Fibroblast of skin of left biceps (primary cell): Measurements from ENCODE around the gene KRT4.
A peak's percentile ranks its signal among the peaks of the same experiment; 100 is the strongest.
"Not testable (repeated sequence)": the region's sequence is repeated elsewhere in the genome, so short reads cannot be mapped to it uniquely, and the experiment has no call there.

Experiments
- DNase-seq, 2 experiments: peaks; one replicate each; pipeline ENCODE4 v3.0.0-alpha.2; 2013; ENCODE audit warnings: low read depth in 2 of 2

KRT4 gene

GRCh38 chr12:52807544-52808470 is 6.1 kb downstream of the KRT4 start:
- DNase-seq: no peak

GRCh38 chr12:52806821-52807543 is 6.9 kb downstream of the KRT4 start:
- no peak for DNase-seq

- no peak for DNase-seq
Measured at GRCh38 chr12:52806169-52806811, 7.6 kb downstream of the KRT4 start.

- DNase-seq: no peak
Measured at GRCh38 chr12:52805739-52806138, 8.2 kb downstream of the KRT4 start.

- no peak for DNase-seq
Measured at GRCh38 chr12:52805000-52805399, 8.9 kb downstream of the KRT4 start.

- DNase-seq: no peak
Measured at GRCh38 chr12:52802442-52802841, 11.5 kb downstream of the KRT4 start.

- no peak for DNase-seq
Measured at GRCh38 chr12:52801773-52802172, 12.1 kb downstream of the KRT4 start.

- no peak for DNase-seq
Measured at GRCh38 chr12:52800259-52800917, 13.5 kb downstream of the KRT4 start.

- DNase-seq: no peak
Measured at GRCh38 chr12:52799505-52800211, 14.3 kb downstream of the KRT4 start.

- DNase-seq: peak in 1 of 2 experiments; percentile 25
Measured at GRCh38 chr12:52798671-52799504, 15.0 kb downstream of the KRT4 start.

GRCh38 chr12:52798003-52798670 is 15.8 kb downstream of the KRT4 start:
- peak in 1 of 2 experiments; percentile 29 for DNase-seq

- DNase-seq: no peak
Measured at GRCh38 chr12:52797529-52797894, 16.4 kb downstream of the KRT4 start.

GRCh38 chr12:52796839-52797528 is 16.9 kb downstream of the KRT4 start:
- DNase-seq: no peak

- no peak for DNase-seq
Measured at GRCh38 chr12:52796429-52796794, 17.5 kb downstream of the KRT4 start.

- no peak for DNase-seq
Measured at GRCh38 chr12:52795694-52796428, 18.1 kb downstream of the KRT4 start, which contains the start of gene KRT3. Gene KRT3 (minus strand): TSS chr12:52796117. CDS start chr12:52796042, 75 bp downstream.

GRCh38 chr12:52795332-52795674 is 18.6 kb downstream of the KRT4 start:
- DNase-seq: not testable (repeated sequence)

GRCh38 chr12:52794479-52795331 is 19.2 kb downstream of the KRT4 start:
- peak in 1 of 2 experiments; percentile 12 for DNase-seq
